ENCODE results near the gene TTF2.
"Not testable (repeated sequence)": the region's sequence is repeated elsewhere in the genome, so short reads cannot be mapped to it uniquely, and the experiment has no call there.

Gene TTF2

GRCh38 chr1:117116784-117117130, 56.6 kb downstream of the TTF2 start:
- DNase-seq (ENCODE audit: extremely low spot score, insufficient read length, low read depth) (no peak), FAIRE-seq (no peak)

- DNase-seq (ENCODE audit: extremely low spot score, insufficient read length, low read depth) (no peak), FAIRE-seq (no peak)
Measured at GRCh38 chr1:117117697-117118096, 57.6 kb downstream of the TTF2 start.

- FAIRE-seq, result no peak
- no peak for DNase-seq (ENCODE audit: extremely low spot score, insufficient read length, low read depth)
Measured at GRCh38 chr1:117118137-117118536, 58.0 kb downstream of the TTF2 start.

- not testable (repeated sequence) for FAIRE-seq; DNase-seq (ENCODE audit: extremely low spot score, insufficient read length, low read depth)
Measured at GRCh38 chr1:117119144-117119543, 59.0 kb downstream of the TTF2 start.

GRCh38 chr1:117120774-117121588, 60.9 kb downstream of the TTF2 start:
- FAIRE-seq (no peak), DNase-seq (ENCODE audit: extremely low spot score, insufficient read length, low read depth) (no peak)

- FAIRE-seq, result peak; percentile 91
- peak; percentile 82 for DNase-seq (ENCODE audit: extremely low spot score, insufficient read length, low read depth)
Measured at GRCh38 chr1:117121589-117122329, 61.6 kb downstream of the TTF2 start, which contains the start of gene TRIM45. Gene TRIM45, minus strand, starts transcription at chr1:117121749. Its CDS starts 548 bp downstream, at chr1:117121201.

- DNase-seq (ENCODE audit: extremely low spot score, insufficient read length, low read depth) (no peak), FAIRE-seq (no peak)
Measured at GRCh38 chr1:117122330-117123025, 62.4 kb downstream of the TTF2 start.

- FAIRE-seq (no peak), DNase-seq (ENCODE audit: extremely low spot score, insufficient read length, low read depth) (no peak)
Measured at GRCh38 chr1:117123274-117123673, 63.1 kb downstream of the TTF2 start.

GRCh38 chr1:117124661-117125060, 64.5 kb downstream of the TTF2 start:
- FAIRE-seq (no peak), DNase-seq (ENCODE audit: extremely low spot score, insufficient read length, low read depth) (no peak)

GRCh38 chr1:117127795-117128194, 67.7 kb downstream of the TTF2 start:
- DNase-seq (ENCODE audit: extremely low spot score, insufficient read length, low read depth) (no peak), FAIRE-seq (no peak)

- peak; percentile 52 for FAIRE-seq
Measured at GRCh38 chr1:117128323-117129079, 68.4 kb downstream of the TTF2 start.

GRCh38 chr1:117130526-117130925, 70.4 kb downstream of the TTF2 start:
- FAIRE-seq (no peak), DNase-seq (ENCODE audit: extremely low spot score, insufficient read length, low read depth) (no peak)

More at GRCh38 chr1:117128323-117129079, 68.4 kb downstream of the TTF2 start:
- no peak for DNase-seq (ENCODE audit: extremely low spot score, insufficient read length, low read depth)

- DNase-seq (ENCODE audit: extremely low spot score, insufficient read length, low read depth), result no peak
- no peak for FAIRE-seq
Measured at GRCh38 chr1:117135329-117135728, 75.2 kb downstream of the TTF2 start.

- no peak for DNase-seq (ENCODE audit: extremely low spot score, insufficient read length, low read depth)
- no peak for FAIRE-seq
Measured at GRCh38 chr1:117136749-117137148, 76.6 kb downstream of the TTF2 start.

GRCh38 chr1:117137281-117137855, 77.2 kb downstream of the TTF2 start:
- FAIRE-seq (no peak), DNase-seq (ENCODE audit: extremely low spot score, insufficient read length, low read depth) (no peak)

GRCh38 chr1:117138106-117138505, 78.0 kb downstream of the TTF2 start:
- no peak for DNase-seq (ENCODE audit: extremely low spot score, insufficient read length, low read depth)

GRCh38 chr1:117138561-117138960, 78.4 kb downstream of the TTF2 start:
- no peak for FAIRE-seq
- DNase-seq (ENCODE audit: extremely low spot score, insufficient read length, low read depth), result no peak

More at GRCh38 chr1:117138106-117138505, 78.0 kb downstream of the TTF2 start:
- no peak for FAIRE-seq

GRCh38 chr1:117142200-117142599, 82.1 kb downstream of the TTF2 start:
- FAIRE-seq, result no peak
- DNase-seq (ENCODE audit: extremely low spot score, insufficient read length, low read depth), result no peak

GRCh38 chr1:117143172-117143571, 83.0 kb downstream of the TTF2 start:
- FAIRE-seq (no peak), DNase-seq (ENCODE audit: extremely low spot score, insufficient read length, low read depth) (no peak)

GRCh38 chr1:117143871-117144270, 83.7 kb downstream of the TTF2 start:
- DNase-seq (ENCODE audit: extremely low spot score, insufficient read length, low read depth), result no peak
- FAIRE-seq, result no peak

Measured in GM18507 (cell line).